Neural crest cell (in vitro differentiated cells): ENCODE measurements around the gene LY6G5C. TPM values are rescaled to one million over a fixed set of nuclear protein-coding genes. Genes with fewer than 3 reads are reported as not detected.

Experiments
- DNase-seq: peaks from one replicate; pipeline ENCODE4 v3.0.0; 2021; ENCODE audit warnings: low read depth, mixed read lengths, low spot score
- H3K27ac Mint-ChIP-seq: one replicate; pipeline ENCODE4 v1.8.0; 2021; ENCODE audit warnings: mild to moderate bottlenecking, mixed read lengths; ENCODE audit not compliant: unreplicated experiment
- H3K27me3 Mint-ChIP-seq: 2 replicates; pipeline ENCODE4 v1.8.0; 2021; ENCODE audit warnings: low read depth, mild to moderate bottlenecking, mixed read lengths
- H3K36me3 Mint-ChIP-seq: 2 replicates; pipeline ENCODE4 v1.8.0; 2021; ENCODE audit warnings: low read depth, mild to moderate bottlenecking, mixed read lengths
- H3K4me1 Mint-ChIP-seq: 2 replicates; pipeline ENCODE4 v1.8.0; 2021; ENCODE audit warnings: mixed read lengths
- H3K4me3 Mint-ChIP-seq: one replicate; pipeline ENCODE4 v1.8.0; 2021; ENCODE audit warnings: mild to moderate bottlenecking, mixed read lengths
- H3K9me3 Mint-ChIP-seq: 2 replicates; pipeline ENCODE4 v1.8.0; 2021; ENCODE audit warnings: mixed read lengths
- CTCF ChIP-seq: fragments of 200-600 bp; sonication (generic); conservative IDR thresholded peaks from 2 replicates; pipeline ENCODE4 v1.5.0; 2021; ENCODE audit warnings: antibody characterized with exemption, mild to moderate bottlenecking
- total RNA-seq: library from RNA; stranded (reverse); gene quantifications from 2 replicates; pipeline ENCODE4 v1.2.1, GENCODE V29; 2021

LY6G5C gene
- total RNA-seq, 1 donor from 2014 or later: 9.1 TPM

- no peaks in the 10 kb centered on the region for H3K9me3 Mint-ChIP-seq
- H3K27ac Mint-ChIP-seq: no peak overlapping the region
- TF ChIP-seq CTCF: no peak
- H3K27me3 Mint-ChIP-seq: peaks cover 4% of the 10 kb centered on the region
- H3K4me3 Mint-ChIP-seq: peak overlapping the region; percentile 93
- H3K4me1 Mint-ChIP-seq: peaks cover 50% of the 10 kb centered on the region
- H3K36me3 Mint-ChIP-seq: no peaks in the 10 kb centered on the region
- no peak for DNase-seq
Observed at GRCh38 chr6:31657406-31658157, 23.3 kb downstream of the LY6G5C start.

DNA sequence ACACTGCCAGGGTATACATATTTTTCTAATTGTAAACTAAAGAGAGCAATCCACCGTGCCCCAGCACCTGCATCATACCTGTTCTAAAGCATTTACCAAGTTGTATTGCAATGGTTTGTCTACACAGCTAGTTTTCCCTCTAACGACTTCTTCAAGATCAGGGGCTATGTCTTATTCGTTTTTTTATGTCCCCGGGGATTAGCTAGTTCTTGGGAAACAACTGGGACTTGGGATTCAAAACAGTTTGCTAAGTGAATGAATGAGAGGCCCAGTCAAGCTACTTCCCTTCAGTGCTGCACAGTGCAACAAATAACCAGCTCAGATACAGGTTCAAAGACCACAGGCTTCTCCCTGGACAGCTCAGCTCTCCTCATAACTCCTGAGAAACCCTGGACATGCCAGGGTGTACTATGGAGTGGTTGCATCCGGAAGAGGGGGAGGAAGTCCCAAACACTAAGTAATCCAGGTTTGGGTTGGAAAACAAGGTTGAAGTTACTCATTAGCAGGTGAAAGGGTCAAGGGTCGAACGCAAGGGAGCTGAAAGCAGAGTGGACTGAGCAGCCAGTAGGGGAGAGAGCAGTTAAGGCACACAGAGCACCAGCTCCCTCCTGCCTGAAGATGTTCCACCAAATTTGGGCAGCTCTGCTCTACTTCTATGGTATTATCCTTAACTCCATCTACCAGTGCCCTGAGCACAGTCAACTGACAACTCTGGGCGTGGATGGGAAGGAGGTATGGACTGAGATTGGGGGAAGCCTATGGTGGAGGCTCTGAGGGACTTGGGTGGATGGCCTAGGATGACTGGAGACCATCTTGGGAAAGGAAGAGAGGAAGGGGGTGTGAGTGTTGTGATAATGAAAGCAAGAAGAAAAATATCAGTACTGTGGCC, 25.3 kb downstream of the LY6G5C start, which contains the start of gene APOM:
TSS of gene APOM (plus strand) at position 546 of the 889 bp plus-strand sequence. CDS start at position 619, 73 bp downstream.
- no peaks in the 10 kb centered on the region for H3K9me3 Mint-ChIP-seq
- H3K4me3 Mint-ChIP-seq: peak within 1 kb of the TSS; percentile 79
- peak within 1 kb of the TSS; percentile 12 for H3K27ac Mint-ChIP-seq
- peaks cover 9% of the 10 kb centered on the region for H3K27me3 Mint-ChIP-seq
- DNase-seq: no peak
- H3K36me3 Mint-ChIP-seq: peaks cover 7% of the 10 kb centered on the region
- TF ChIP-seq CTCF: no peak
- H3K4me1 Mint-ChIP-seq: peaks cover 58% of the 10 kb centered on the region

DNA sequence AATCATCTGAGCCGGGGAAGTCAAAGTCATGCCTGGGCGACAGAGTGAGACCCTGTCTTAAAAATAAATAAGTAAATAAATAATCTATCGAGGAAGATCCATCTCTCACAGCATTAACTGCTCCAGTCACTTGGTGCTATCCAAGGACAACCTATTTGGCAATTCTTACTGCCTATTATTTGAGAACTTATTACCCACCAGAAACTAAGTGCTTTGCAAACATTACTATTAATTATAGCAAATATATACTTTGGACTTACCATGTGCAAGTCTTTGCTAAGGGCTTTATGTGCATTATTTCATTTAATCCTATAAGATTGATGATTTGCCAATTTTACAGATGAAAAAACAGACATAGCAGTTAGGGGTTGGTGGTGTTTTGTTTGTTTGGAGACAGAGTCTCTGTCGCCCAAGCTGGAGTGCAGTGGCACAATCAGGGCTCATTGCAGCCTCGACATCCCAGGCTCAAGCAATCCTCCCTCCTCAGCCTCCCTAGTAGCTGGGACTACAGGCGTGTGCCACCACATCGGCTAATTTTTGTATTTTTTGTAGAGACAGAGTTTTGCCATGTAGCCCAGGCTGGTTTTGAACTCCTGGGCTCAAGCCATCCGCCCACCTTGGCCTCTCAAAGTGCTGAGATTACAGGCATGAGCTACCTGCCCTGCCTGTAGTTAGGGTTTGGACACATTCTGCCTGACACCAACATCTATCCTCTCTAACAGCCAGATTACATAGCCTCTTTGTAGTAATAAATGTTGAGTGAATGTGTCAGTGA, 26.1 kb downstream of the LY6G5C start:
- no peak for TF ChIP-seq CTCF
- DNase-seq: no peak
- peaks cover 9% of the 10 kb centered on the region for H3K27me3 Mint-ChIP-seq
- H3K4me3 Mint-ChIP-seq: peak overlapping the region; percentile 79
- H3K4me1 Mint-ChIP-seq: peaks cover 56% of the 10 kb centered on the region
- no peaks in the 10 kb centered on the region for H3K9me3 Mint-ChIP-seq
- H3K27ac Mint-ChIP-seq: peak overlapping the region; percentile 12
- H3K36me3 Mint-ChIP-seq: peaks cover 7% of the 10 kb centered on the region

- Mint-ChIP-seq H3K4me1 (peaks cover 45% of the 10 kb centered on the region), H3K36me3 (peaks cover 13% of the 10 kb centered on the region), H3K27me3 (peaks cover 9% of the 10 kb centered on the region), H3K9me3 (no peaks in the 10 kb centered on the region), H3K4me3 (peak overlapping the region; percentile 94), H3K27ac (peak overlapping the region; percentile 100)
- TF ChIP-seq CTCF: no peak
- no peak for DNase-seq
Observed at GRCh38 chr6:31652925-31653724, 27.7 kb downstream of the LY6G5C start.
